Measurements from ENCODE around the gene SIVA1.

DNA sequence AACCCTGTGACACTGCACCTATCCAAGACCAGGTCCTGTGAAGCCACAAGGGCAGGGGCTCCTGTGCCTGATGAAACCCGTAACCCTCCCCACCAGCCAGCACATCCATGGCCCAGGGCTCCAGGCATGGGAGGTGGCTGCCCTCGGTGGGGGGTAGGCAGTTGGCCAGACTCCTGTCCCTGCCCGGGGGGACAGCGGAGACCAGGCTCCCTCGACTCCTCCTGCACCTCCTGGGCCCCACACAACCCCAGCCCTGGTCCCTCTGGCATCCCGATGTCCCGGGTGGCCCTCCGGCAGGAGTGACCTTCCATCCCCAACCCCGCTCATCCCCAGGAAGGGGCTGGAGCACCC lies 31.2 kb downstream of the SIVA1 start:
- TF ChIP-seq, protein P1, sequence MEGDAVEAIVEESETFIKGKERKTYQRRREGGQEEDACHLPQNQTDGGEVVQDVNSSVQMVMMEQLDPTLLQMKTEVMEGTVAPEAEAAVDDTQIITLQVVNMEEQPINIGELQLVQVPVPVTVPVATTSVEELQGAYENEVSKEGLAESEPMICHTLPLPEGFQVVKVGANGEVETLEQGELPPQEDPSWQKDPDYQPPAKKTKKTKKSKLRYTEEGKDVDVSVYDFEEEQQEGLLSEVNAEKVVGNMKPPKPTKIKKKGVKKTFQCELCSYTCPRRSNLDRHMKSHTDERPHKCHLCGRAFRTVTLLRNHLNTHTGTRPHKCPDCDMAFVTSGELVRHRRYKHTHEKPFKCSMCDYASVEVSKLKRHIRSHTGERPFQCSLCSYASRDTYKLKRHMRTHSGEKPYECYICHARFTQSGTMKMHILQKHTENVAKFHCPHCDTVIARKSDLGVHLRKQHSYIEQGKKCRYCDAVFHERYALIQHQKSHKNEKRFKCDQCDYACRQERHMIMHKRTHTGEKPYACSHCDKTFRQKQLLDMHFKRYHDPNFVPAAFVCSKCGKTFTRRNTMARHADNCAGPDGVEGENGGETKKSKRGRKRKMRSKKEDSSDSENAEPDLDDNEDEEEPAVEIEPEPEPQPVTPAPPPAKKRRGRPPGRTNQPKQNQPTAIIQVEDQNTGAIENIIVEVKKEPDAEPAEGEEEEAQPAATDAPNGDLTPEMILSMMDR (IDR thresholded peaks at IDR 0.05), result no peak
- TF ChIP-seq EZH2 (IDR thresholded peaks at IDR 0.05; ENCODE audit: borderline replicate concordance, insufficient read depth, low read depth, low read length, poor library complexity, severe bottlenecking), result no peak
